IPS-18a (cell line): ENCODE measurements around the gene PRUNE2.

Experiments used
- H3K27ac ChIP-seq: one replicate; pipeline ENCODE4 v1.5.1; 2013; ENCODE audit warnings: low read length
- H3K27me3 ChIP-seq: one replicate; pipeline ENCODE4 v1.6.1; 2013; ENCODE audit warnings: mild to moderate bottlenecking, low read length; ENCODE audit not compliant: control insufficient read depth, insufficient read depth
- H3K36me3 ChIP-seq: one replicate; pipeline ENCODE4 v1.6.1; 2013; ENCODE audit warnings: low read depth, low read length; ENCODE audit not compliant: control insufficient read depth
- H3K4me1 ChIP-seq: one replicate; pipeline ENCODE4 v1.6.1; 2013; ENCODE audit warnings: low read depth, low read length; ENCODE audit not compliant: control insufficient read depth
- H3K4me3 ChIP-seq: one replicate; pipeline ENCODE4 v1.5.1; 2013; ENCODE audit warnings: low read length
- H3K9ac ChIP-seq: one replicate; pipeline ENCODE4 v1.6.1; 2013; ENCODE audit warnings: mild to moderate bottlenecking, low read length, moderate library complexity
- H3K9me3 ChIP-seq: one replicate; pipeline ENCODE4 v1.6.1; 2013; ENCODE audit warnings: low read depth, low read length; ENCODE audit not compliant: control insufficient read depth

Gene PRUNE2

GRCh38 chr9:76883341-76883855 lies 22.5 kb downstream of the PRUNE2 start:
- no peaks in the 10 kb centered on the region for H3K36me3 ChIP-seq
- H3K9ac ChIP-seq, result no peak overlapping the region
- no peaks in the 10 kb centered on the region for H3K9me3 ChIP-seq
- H3K27me3 ChIP-seq, result no peaks in the 10 kb centered on the region
- H3K4me3 ChIP-seq, result no peak overlapping the region
- H3K27ac ChIP-seq, result no peak overlapping the region
- peaks cover 23% of the 10 kb centered on the region for H3K4me1 ChIP-seq

- no peak overlapping the region for H3K4me3 ChIP-seq
- no peak overlapping the region for H3K27ac ChIP-seq
- no peak overlapping the region for H3K9ac ChIP-seq
- H3K4me1 ChIP-seq, result peaks cover 18% of the 10 kb centered on the region
- H3K36me3 ChIP-seq, result no peaks in the 10 kb centered on the region
- H3K9me3 ChIP-seq, result no peaks in the 10 kb centered on the region
- no peaks in the 10 kb centered on the region for H3K27me3 ChIP-seq
These were observed 23.2 kb downstream of the PRUNE2 start for GRCh38 chr9:76882686-76883085.

GRCh38 chr9:76880210-76880609 lies 25.7 kb downstream of the PRUNE2 start:
- Histone ChIP-seq H3K9ac (no peak overlapping the region), H3K27me3 (no peaks in the 10 kb centered on the region), H3K9me3 (no peaks in the 10 kb centered on the region), H3K36me3 (no peaks in the 10 kb centered on the region), H3K4me1 (peaks cover 8% of the 10 kb centered on the region), H3K4me3 (no peak overlapping the region), H3K27ac (no peak overlapping the region)

- Histone ChIP-seq H3K27ac (no peak overlapping the region), H3K27me3 (no peaks in the 10 kb centered on the region), H3K36me3 (no peaks in the 10 kb centered on the region), H3K9ac (no peak overlapping the region), H3K4me1 (peaks cover 15% of the 10 kb centered on the region), H3K4me3 (no peak overlapping the region), H3K9me3 (no peaks in the 10 kb centered on the region)
These were observed 27.0 kb downstream of the PRUNE2 start for GRCh38 chr9:76878933-76879332.

- no peak overlapping the region for H3K9ac ChIP-seq
- no peaks in the 10 kb centered on the region for H3K36me3 ChIP-seq
- no peaks in the 10 kb centered on the region for H3K27me3 ChIP-seq
- H3K4me1 ChIP-seq, result peaks cover 18% of the 10 kb centered on the region
- H3K9me3 ChIP-seq, result no peaks in the 10 kb centered on the region
- H3K27ac ChIP-seq, result no peak overlapping the region
- no peak overlapping the region for H3K4me3 ChIP-seq
These were observed 28.0 kb downstream of the PRUNE2 start for GRCh38 chr9:76877961-76878360.

GRCh38 chr9:76876098-76876497 lies 29.8 kb downstream of the PRUNE2 start:
- Histone ChIP-seq H3K4me1 (peaks cover 27% of the 10 kb centered on the region), H3K9me3 (no peaks in the 10 kb centered on the region), H3K27ac (no peak overlapping the region), H3K9ac (no peak overlapping the region), H3K4me3 (no peak overlapping the region), H3K36me3 (no peaks in the 10 kb centered on the region), H3K27me3 (no peaks in the 10 kb centered on the region)

- Histone ChIP-seq H3K36me3 (no peaks in the 10 kb centered on the region), H3K27me3 (no peaks in the 10 kb centered on the region), H3K9ac (peak overlapping the region; percentile 37), H3K4me1 (peaks cover 27% of the 10 kb centered on the region), H3K27ac (peak overlapping the region; percentile 35), H3K9me3 (no peaks in the 10 kb centered on the region), H3K4me3 (peak overlapping the region; percentile 26)
These were observed 32.1 kb downstream of the PRUNE2 start for GRCh38 chr9:76873821-76874220.

- no peaks in the 10 kb centered on the region for H3K27me3 ChIP-seq
- H3K9ac ChIP-seq, result peak overlapping the region; percentile 37
- no peaks in the 10 kb centered on the region for H3K36me3 ChIP-seq
- peaks cover 27% of the 10 kb centered on the region for H3K4me1 ChIP-seq
- H3K27ac ChIP-seq, result peak overlapping the region; percentile 35
- H3K9me3 ChIP-seq, result no peaks in the 10 kb centered on the region
- H3K4me3 ChIP-seq, result peak overlapping the region; percentile 26
These were observed 32.7 kb downstream of the PRUNE2 start for GRCh38 chr9:76873056-76873792.

GRCh38 chr9:76868897-76869296 lies 37.0 kb downstream of the PRUNE2 start:
- Histone ChIP-seq H3K9me3 (no peaks in the 10 kb centered on the region), H3K27me3 (no peaks in the 10 kb centered on the region), H3K9ac (no peak overlapping the region), H3K27ac (no peak overlapping the region), H3K4me1 (peaks cover 31% of the 10 kb centered on the region), H3K4me3 (no peak overlapping the region), H3K36me3 (no peaks in the 10 kb centered on the region)

- Histone ChIP-seq H3K4me1 (peaks cover 12% of the 10 kb centered on the region), H3K9me3 (no peaks in the 10 kb centered on the region), H3K9ac (no peak overlapping the region), H3K36me3 (no peaks in the 10 kb centered on the region), H3K4me3 (peak overlapping the region; percentile 12), H3K27me3 (no peaks in the 10 kb centered on the region), H3K27ac (no peak overlapping the region)
These were observed 39.2 kb downstream of the PRUNE2 start for GRCh38 chr9:76866689-76867088.

- H3K9ac ChIP-seq, result no peak overlapping the region
- H3K27me3 ChIP-seq, result no peaks in the 10 kb centered on the region
- H3K36me3 ChIP-seq, result no peaks in the 10 kb centered on the region
- H3K4me3 ChIP-seq, result no peak overlapping the region
- H3K27ac ChIP-seq, result no peak overlapping the region
- H3K9me3 ChIP-seq, result no peaks in the 10 kb centered on the region
- H3K4me1 ChIP-seq, result peaks cover 12% of the 10 kb centered on the region
These were observed 42.1 kb downstream of the PRUNE2 start for GRCh38 chr9:76863832-76864231.

GRCh38 chr9:76859860-76860259 lies 46.1 kb downstream of the PRUNE2 start:
- no peaks in the 10 kb centered on the region for H3K36me3 ChIP-seq
- no peak overlapping the region for H3K9ac ChIP-seq
- H3K27ac ChIP-seq, result no peak overlapping the region
- no peaks in the 10 kb centered on the region for H3K4me1 ChIP-seq
- H3K4me3 ChIP-seq, result no peak overlapping the region
- no peaks in the 10 kb centered on the region for H3K9me3 ChIP-seq
- no peaks in the 10 kb centered on the region for H3K27me3 ChIP-seq
